Measurements from ENCODE around the gene CPNE4.
A peak's percentile ranks its signal among the peaks of the same experiment; 100 is the strongest.

CPNE4 gene

GRCh38 chr3:131730581-131730980 lies 304.2 kb downstream of the CPNE4 start:
- DNase-seq, result peak; percentile 5 to 19 (median 5)

GRCh38 chr3:131729643-131730017 lies 305.2 kb downstream of the CPNE4 start:
- no peak for DNase-seq

GRCh38 chr3:131728898-131729642 lies 305.7 kb downstream of the CPNE4 start:
- DNase-seq, result no peak

GRCh38 chr3:131725414-131725813 lies 309.4 kb downstream of the CPNE4 start:
- no peak for DNase-seq

- DNase-seq, result no peak
Measured at GRCh38 chr3:131723343-131723742, 311.5 kb downstream of the CPNE4 start.

- DNase-seq, result no peak
Measured at GRCh38 chr3:131717493-131717892, 317.3 kb downstream of the CPNE4 start.

- no peak for DNase-seq
Measured at GRCh38 chr3:131716943-131717342, 317.9 kb downstream of the CPNE4 start.

GRCh38 chr3:131716007-131716406 lies 318.8 kb downstream of the CPNE4 start:
- no peak for DNase-seq

- no peak for DNase-seq
Measured at GRCh38 chr3:131714585-131715220, 320.1 kb downstream of the CPNE4 start.

GRCh38 chr3:131713416-131714123 lies 321.2 kb downstream of the CPNE4 start:
- no peak for DNase-seq

GRCh38 chr3:131712662-131713061 lies 322.2 kb downstream of the CPNE4 start:
- no peak for DNase-seq

GRCh38 chr3:131711114-131711768 lies 323.6 kb downstream of the CPNE4 start:
- DNase-seq, result no peak

- no peak for DNase-seq
Measured at GRCh38 chr3:131708241-131708640, 326.6 kb downstream of the CPNE4 start.

- DNase-seq, result no peak
Measured at GRCh38 chr3:131705558-131706051, 329.2 kb downstream of the CPNE4 start.

- no peak for DNase-seq
Measured at GRCh38 chr3:131705099-131705498, 329.7 kb downstream of the CPNE4 start.

- no peak for DNase-seq
Measured at GRCh38 chr3:131704098-131704497, 330.7 kb downstream of the CPNE4 start.

- DNase-seq, result no peak
Measured at GRCh38 chr3:131702146-131702545, 332.7 kb downstream of the CPNE4 start.

- no peak for DNase-seq
Measured at GRCh38 chr3:131701153-131701770, 333.6 kb downstream of the CPNE4 start.

- DNase-seq, result no peak
Measured at GRCh38 chr3:131699001-131699400, 335.8 kb downstream of the CPNE4 start.

- DNase-seq, result no peak
Measured at GRCh38 chr3:131694376-131694775, 340.4 kb downstream of the CPNE4 start.

- DNase-seq, result no peak
Measured at GRCh38 chr3:131692356-131692755, 342.5 kb downstream of the CPNE4 start.

- DNase-seq, result no peak
Measured at GRCh38 chr3:131690800-131691199, 344.0 kb downstream of the CPNE4 start.

GRCh38 chr3:131688370-131688769 lies 346.4 kb downstream of the CPNE4 start:
- DNase-seq, result no peak

Measured in suppressor macrophage treated with lipopolysaccharide for 1 hour (primary cell).